Spinal cord (tissue), 10 donors: Measurements from ENCODE around the gene RNF123. TPM values are rescaled to one million over a fixed set of nuclear protein-coding genes. Genes with fewer than 3 reads are reported as not detected.

ENCODE experiments used
- DNase-seq, 6 donors: peaks; one replicate each; pipeline versions ENCODE4 v3.0.0 to v3.0.0-alpha.2; 2013 to 2015; ENCODE audit warnings: low spot score in 6 of 6, low read depth in 4 of 6
- H3K27ac ChIP-seq: one replicate; pipeline ENCODE4 v1.5.1; 2013; ENCODE audit warnings: low read depth, low read length, control low read depth
- H3K27me3 ChIP-seq: one replicate; pipeline ENCODE4 v1.6.1; 2013; ENCODE audit warnings: low read length; ENCODE audit not compliant: control insufficient read depth, insufficient read depth
- H3K36me3 ChIP-seq: one replicate; pipeline ENCODE4 v1.6.1; 2013; ENCODE audit warnings: low read length; ENCODE audit not compliant: control insufficient read depth, insufficient read depth
- H3K4me1 ChIP-seq: one replicate; pipeline ENCODE4 v1.6.1; 2013; ENCODE audit warnings: low read length; ENCODE audit not compliant: control insufficient read depth, insufficient read depth
- H3K4me3 ChIP-seq: one replicate; pipeline ENCODE4 v1.5.1; 2013; ENCODE audit warnings: low read depth, low read length, control low read depth
- H3K9me3 ChIP-seq: one replicate; pipeline ENCODE4 v1.6.1; 2013; ENCODE audit warnings: low read length; ENCODE audit not compliant: control insufficient read depth, insufficient read depth
- WGBS: methylation state at CpG from one replicate; pipeline ENCODE4 v1.1.5; 2013; ENCODE audit warnings: missing lambda C conversion rate; ENCODE audit not compliant: insufficient coverage; 5-methylcytosine and 5-hydroxymethylcytosine counted together
- polyA plus RNA-seq, 2 donors: library from polyadenylated mRNA; unstranded; fragments of 120-200 nt; gene quantifications; one replicate each; pipeline ENCODE4 v1.2.1, GENCODE V29; 2013; ENCODE audit not compliant: insufficient read length in 2 of 2
- total RNA-seq, 2 donors: library from RNA; depleted of rRNA in 1 of 2; stranded (reverse); fragments of 120-200 nt in 1 of 2; fragments of >200 nt in 1 of 2; gene quantifications; one replicate each; pipeline versions ENCODE4 v1.2.3 to v1.2.4, GENCODE V29; 2013 to 2014
- donor health status: healthy.

RNF123 gene
- total and polyA plus RNA-seq, 4 donors = 24.8 to 55.9 (median 36.0) TPM

GRCh38 chr3:49716691-49717210, 27.4 kb downstream of the RNF123 start:
- DNase-seq = no peak
- H3K4me3 ChIP-seq = no peak overlapping the region
- no peak overlapping the region for H3K27ac ChIP-seq
- H3K36me3 ChIP-seq = peaks cover 91% of the 10 kb centered on the region
- 93% methylated on average over 15 of the region's 16 CpGs for WGBS
- H3K9me3 ChIP-seq = no peaks in the 10 kb centered on the region
- no peaks in the 10 kb centered on the region for H3K27me3 ChIP-seq
- H3K4me1 ChIP-seq = peaks cover 31% of the 10 kb centered on the region

GRCh38 chr3:49717211-49717958, 28.0 kb downstream of the RNF123 start:
- H3K4me1 ChIP-seq = peaks cover 37% of the 10 kb centered on the region
- H3K36me3 ChIP-seq = peaks cover 91% of the 10 kb centered on the region
- H3K27me3 ChIP-seq = no peaks in the 10 kb centered on the region
- no peak for DNase-seq
- no peak overlapping the region for H3K27ac ChIP-seq
- no peak overlapping the region for H3K4me3 ChIP-seq
- no peaks in the 10 kb centered on the region for H3K9me3 ChIP-seq
- WGBS = 92% methylated on average over 11 of the region's 14 CpGs

- Histone ChIP-seq H3K27ac (no peak overlapping the region), H3K4me3 (no peak overlapping the region)
Measured at GRCh38 chr3:49717959-49718857, 28.9 kb downstream of the RNF123 start.

GRCh38 chr3:49718858-49719213, 29.5 kb downstream of the RNF123 start:
- WGBS = 4% methylated on average over 33 of the region's 33 CpGs
- Histone ChIP-seq H3K4me1 (peaks cover 48% of the 10 kb centered on the region), H3K36me3 (peaks cover 83% of the 10 kb centered on the region), H3K27me3 (no peaks in the 10 kb centered on the region), H3K27ac (no peak overlapping the region), H3K4me3 (peak overlapping the region; percentile 60), H3K9me3 (no peaks in the 10 kb centered on the region)
- DNase-seq = peak in 1 of 6 donors; percentile 70

More at GRCh38 chr3:49717959-49718857, 28.9 kb downstream of the RNF123 start:
- WGBS = 53% methylated on average over 75 of the region's 75 CpGs
- Histone ChIP-seq H3K36me3 (peaks cover 89% of the 10 kb centered on the region), H3K9me3 (no peaks in the 10 kb centered on the region), H3K4me1 (peaks cover 45% of the 10 kb centered on the region), H3K27me3 (no peaks in the 10 kb centered on the region)
- DNase-seq = peak in 1 of 6 donors; percentile 29

- peak within 1 kb of the TSS; percentile 82 for H3K27ac ChIP-seq
- no peaks in the 10 kb centered on the region for H3K9me3 ChIP-seq
- peak; percentile 77 to 98 (median 88) for DNase-seq
- peaks cover 78% of the 10 kb centered on the region for H3K36me3 ChIP-seq
- H3K27me3 ChIP-seq = no peaks in the 10 kb centered on the region
- H3K4me1 ChIP-seq = peaks cover 51% of the 10 kb centered on the region
- under 1% methylated on average over 46 of the region's 50 CpGs for WGBS
- peak within 1 kb of the TSS; percentile 60 for H3K4me3 ChIP-seq
Measured at GRCh38 chr3:49719214-49719884, 30.0 kb downstream of the RNF123 start, which contains the start of gene AMIGO3. Gene AMIGO3 (minus strand): TSS chr3:49719684. CDS start chr3:49719465, 219 bp downstream.

- Histone ChIP-seq H3K9me3 (no peaks in the 10 kb centered on the region), H3K4me3 (no peak overlapping the region), H3K27ac (no peak overlapping the region), H3K4me1 (peaks cover 60% of the 10 kb centered on the region), H3K36me3 (peaks cover 77% of the 10 kb centered on the region), H3K27me3 (no peaks in the 10 kb centered on the region)
- no peak for DNase-seq
- WGBS = 80% methylated on average over 3 of the region's 4 CpGs
Measured at GRCh38 chr3:49720855-49721595, 31.7 kb downstream of the RNF123 start.

GRCh38 chr3:49721596-49721895, 32.2 kb downstream of the RNF123 start:
- peaks cover 60% of the 10 kb centered on the region for H3K4me1 ChIP-seq
- no peak overlapping the region for H3K4me3 ChIP-seq
- H3K36me3 ChIP-seq = peaks cover 77% of the 10 kb centered on the region
- H3K27ac ChIP-seq = no peak overlapping the region
- H3K9me3 ChIP-seq = no peaks in the 10 kb centered on the region
- 91% methylated on average over 9 of the region's 9 CpGs for WGBS
- H3K27me3 ChIP-seq = no peaks in the 10 kb centered on the region
- no peak for DNase-seq

GRCh38 chr3:49721896-49722781, 32.8 kb downstream of the RNF123 start:
- 90% methylated on average over 24 of the region's 26 CpGs for WGBS

More at GRCh38 chr3:49721896-49722781, 32.8 kb downstream of the RNF123 start:
- H3K4me3 ChIP-seq = no peak overlapping the region
- no peak overlapping the region for H3K27ac ChIP-seq
- peaks cover 61% of the 10 kb centered on the region for H3K4me1 ChIP-seq
- H3K27me3 ChIP-seq = no peaks in the 10 kb centered on the region
- DNase-seq = no peak
- peaks cover 77% of the 10 kb centered on the region for H3K36me3 ChIP-seq
- H3K9me3 ChIP-seq = no peaks in the 10 kb centered on the region
